Measurements from ENCODE around the gene COL18A1. TPM values are rescaled to one million over a fixed set of nuclear protein-coding genes. Genes with fewer than 3 reads are reported as not detected.

Gene COL18A1
- total and polyA plus RNA-seq, 9 of the 15 experiments (the other 6 are each of a cell fraction or from before 2014, with no cell fraction given), result 0.14 to 16.4 (median 2.0) TPM

- TF ChIP-seq YY1 (IDR thresholded peaks at IDR 0.05; ENCODE audit: borderline replicate concordance in 1 of 3, control insufficient read depth in 1 of 3, extremely low read depth in 1 of 3, insufficient read depth in 3 of 3, insufficient read length in 1 of 3, insufficient replicate concordance in 2 of 3, low read depth in 1 of 3, low read length in 2 of 3) (peak in 1 of 3 experiments; percentile 16), EZH2 (IDR thresholded peaks at IDR 0.05; ENCODE audit: borderline replicate concordance, low read depth, low read length) (no peak), DDX20 (tag; IDR thresholded peaks at IDR 0.05; ENCODE audit: low read depth) (no peak), USF1 (CRISPR knock-in tag; IDR thresholded peaks at IDR 0.05) (peak; percentile 52), ZC3H4 (CRISPR knock-in tag; IDR thresholded peaks at IDR 0.05; ENCODE audit: borderline replicate concordance) (no peak), TFAP4 (CRISPR knock-in tag; IDR thresholded peaks at IDR 0.05; ENCODE audit: borderline replicate concordance) (peak; percentile 6; the same call in 1 of the 2 replicates), NFYB (IDR thresholded peaks at IDR 0.05; ENCODE audit: extremely low read depth, insufficient read length) (no peak), ZNF316 (IDR thresholded peaks at IDR 0.05) (peak; percentile 76), ATF2 (CRISPR knock-in tag; IDR thresholded peaks at IDR 0.05) (no peak), SRSF3 (IDR thresholded peaks at IDR 0.05; ENCODE audit: insufficient read depth, low read length) (no peak), HNRNPUL1 (IDR thresholded peaks at IDR 0.05; ENCODE audit: low read length) (no peak), EGR1 (conservative IDR thresholded peaks at IDR 0.05) (no peak), ZNF766 (CRISPR knock-in tag; conservative IDR thresholded peaks at IDR 0.05) (no peak)
- TF ChIP-seq, protein P1, sequence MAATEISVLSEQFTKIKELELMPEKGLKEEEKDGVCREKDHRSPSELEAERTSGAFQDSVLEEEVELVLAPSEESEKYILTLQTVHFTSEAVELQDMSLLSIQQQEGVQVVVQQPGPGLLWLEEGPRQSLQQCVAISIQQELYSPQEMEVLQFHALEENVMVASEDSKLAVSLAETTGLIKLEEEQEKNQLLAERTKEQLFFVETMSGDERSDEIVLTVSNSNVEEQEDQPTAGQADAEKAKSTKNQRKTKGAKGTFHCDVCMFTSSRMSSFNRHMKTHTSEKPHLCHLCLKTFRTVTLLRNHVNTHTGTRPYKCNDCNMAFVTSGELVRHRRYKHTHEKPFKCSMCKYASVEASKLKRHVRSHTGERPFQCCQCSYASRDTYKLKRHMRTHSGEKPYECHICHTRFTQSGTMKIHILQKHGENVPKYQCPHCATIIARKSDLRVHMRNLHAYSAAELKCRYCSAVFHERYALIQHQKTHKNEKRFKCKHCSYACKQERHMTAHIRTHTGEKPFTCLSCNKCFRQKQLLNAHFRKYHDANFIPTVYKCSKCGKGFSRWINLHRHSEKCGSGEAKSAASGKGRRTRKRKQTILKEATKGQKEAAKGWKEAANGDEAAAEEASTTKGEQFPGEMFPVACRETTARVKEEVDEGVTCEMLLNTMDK (IDR thresholded peaks at IDR 0.05; ENCODE audit: borderline replicate concordance, insufficient read depth, low read depth, low read length, poor library complexity, severe bottlenecking), result no peak
- TF ChIP-seq, protein P2, sequence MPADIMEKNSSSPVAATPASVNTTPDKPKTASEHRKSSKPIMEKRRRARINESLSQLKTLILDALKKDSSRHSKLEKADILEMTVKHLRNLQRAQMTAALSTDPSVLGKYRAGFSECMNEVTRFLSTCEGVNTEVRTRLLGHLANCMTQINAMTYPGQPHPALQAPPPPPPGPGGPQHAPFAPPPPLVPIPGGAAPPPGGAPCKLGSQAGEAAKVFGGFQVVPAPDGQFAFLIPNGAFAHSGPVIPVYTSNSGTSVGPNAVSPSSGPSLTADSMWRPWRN (IDR thresholded peaks at IDR 0.05; ENCODE audit: low read depth), result no peak
- TF ChIP-seq, protein P3, sequence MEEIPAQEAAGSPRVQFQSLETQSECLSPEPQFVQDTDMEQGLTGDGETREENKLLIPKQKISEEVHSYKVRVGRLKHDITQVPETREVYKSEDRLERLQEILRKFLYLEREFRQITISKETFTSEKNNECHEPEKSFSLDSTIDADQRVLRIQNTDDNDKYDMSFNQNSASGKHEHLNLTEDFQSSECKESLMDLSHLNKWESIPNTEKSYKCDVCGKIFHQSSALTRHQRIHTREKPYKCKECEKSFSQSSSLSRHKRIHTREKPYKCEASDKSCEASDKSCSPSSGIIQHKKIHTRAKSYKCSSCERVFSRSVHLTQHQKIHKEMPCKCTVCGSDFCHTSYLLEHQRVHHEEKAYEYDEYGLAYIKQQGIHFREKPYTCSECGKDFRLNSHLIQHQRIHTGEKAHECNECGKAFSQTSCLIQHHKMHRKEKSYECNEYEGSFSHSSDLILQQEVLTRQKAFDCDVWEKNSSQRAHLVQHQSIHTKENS (CRISPR knock-in tag; IDR thresholded peaks at IDR 0.05), result no peak
Measured at GRCh38 chr21:45508607-45509565, 103.9 kb downstream of the COL18A1 start (continued).
